Stimulated activated CD4-positive, alpha-beta T cell treated with anti-CD3 and anti-CD28 coated beads, TNF-alpha, amount 100 ng/mL, for 1 hour (primary cell): ENCODE results near the gene CPAMD8.
"Not testable (repeated sequence)": the region's sequence is repeated elsewhere in the genome, so short reads cannot be mapped to it uniquely, and the experiment has no call there.

Experiments
- DNase-seq, 3 donors: peaks; one replicate each; pipeline ENCODE4 v3.0.0-alpha.2; 2020; ENCODE audit warnings: low read depth in 3 of 3, low spot score in 1 of 3

CPAMD8 gene

GRCh38 chr19:16951529-16951928 lies 75.1 kb downstream of the CPAMD8 start:
- no peak for DNase-seq

GRCh38 chr19:16949496-16950023 lies 77.0 kb downstream of the CPAMD8 start:
- DNase-seq: no peak

GRCh38 chr19:16946951-16947940 lies 79.4 kb downstream of the CPAMD8 start:
- no peak for DNase-seq

GRCh38 chr19:16945762-16946465 lies 80.7 kb downstream of the CPAMD8 start:
- no peak for DNase-seq

- DNase-seq: no peak
Observed at GRCh38 chr19:16945364-16945714, 81.3 kb downstream of the CPAMD8 start.

- no peak for DNase-seq
Observed at GRCh38 chr19:16944626-16945363, 81.8 kb downstream of the CPAMD8 start.

GRCh38 chr19:16943942-16944625 lies 82.5 kb downstream of the CPAMD8 start:
- no peak for DNase-seq

- DNase-seq: not testable (repeated sequence)
Observed at GRCh38 chr19:16943090-16943489, 83.5 kb downstream of the CPAMD8 start.

GRCh38 chr19:16942583-16942982 lies 84.0 kb downstream of the CPAMD8 start:
- DNase-seq: no peak

- DNase-seq: no peak
Observed at GRCh38 chr19:16940626-16941025, 86.0 kb downstream of the CPAMD8 start.

GRCh38 chr19:16940063-16940462 lies 86.5 kb downstream of the CPAMD8 start:
- not testable (repeated sequence) for DNase-seq

GRCh38 chr19:16938211-16938610 lies 88.4 kb downstream of the CPAMD8 start:
- no peak for DNase-seq

- DNase-seq: not testable (repeated sequence)
Observed at GRCh38 chr19:16937796-16938195, 88.8 kb downstream of the CPAMD8 start.

- DNase-seq: no peak
Observed at GRCh38 chr19:16936901-16937300, 89.7 kb downstream of the CPAMD8 start.

- DNase-seq: no peak
Observed at GRCh38 chr19:16934489-16934888, 92.1 kb downstream of the CPAMD8 start.

- DNase-seq: no peak
Observed at GRCh38 chr19:16931306-16931705, 95.3 kb downstream of the CPAMD8 start.

GRCh38 chr19:16930753-16931152 lies 95.9 kb downstream of the CPAMD8 start:
- no peak for DNase-seq

GRCh38 chr19:16928916-16929315 lies 97.7 kb downstream of the CPAMD8 start:
- no peak for DNase-seq

GRCh38 chr19:16928351-16928750 lies 98.3 kb downstream of the CPAMD8 start:
- DNase-seq: no peak

GRCh38 chr19:16927883-16928282 lies 98.7 kb downstream of the CPAMD8 start:
- DNase-seq: no peak

- no peak for DNase-seq
Observed at GRCh38 chr19:16922949-16923348, 103.7 kb downstream of the CPAMD8 start.
